Activated CD4-positive, alpha-beta memory T cell treated with anti-CD3 and anti-CD28 coated beads, Interleukin-2, amount 10 ng/mL, durations not matched to agents 7 days and 5 days (primary cell): ENCODE data around the gene PBX3. TPM values are rescaled to one million over a fixed set of nuclear protein-coding genes. Genes with fewer than 3 reads are reported as not detected.
"Not testable (repeated sequence)": the region's sequence is repeated elsewhere in the genome, so short reads cannot be mapped to it uniquely, and the experiment has no call there.

Experiments used
- CTCF ChIA-PET: fragments of 350-600 bp; sonication (Branson Sonifier 250); formaldehyde crosslinking; loops from one replicate; lab custom pipeline; 2021; ENCODE audit warnings: antibody characterized with exemption, inconsistent platforms; lab: Charles Lee
- POLR2A ChIA-PET: fragments of 350-600 bp; sonication (Branson Sonifier 250); formaldehyde crosslinking; loops from one replicate; lab custom pipeline; 2021; ENCODE audit warnings: antibody characterized with exemption; lab: Charles Lee
- DNase-seq: peaks from one replicate; pipeline ENCODE4 v3.0.0-alpha.2; 2020
- H3K27ac Mint-ChIP-seq: one replicate; pipeline ENCODE4 v1.8.0; 2021; ENCODE audit warnings: mild to moderate bottlenecking, mixed read lengths
- H3K27me3 Mint-ChIP-seq: one replicate; pipeline ENCODE4 v1.8.0; 2021; ENCODE audit warnings: mixed read lengths
- H3K36me3 Mint-ChIP-seq: one replicate; pipeline ENCODE4 v1.8.0; 2021; ENCODE audit warnings: low read depth, mixed read lengths
- H3K4me1 Mint-ChIP-seq: one replicate; pipeline ENCODE4 v1.8.0; 2021; ENCODE audit warnings: mixed read lengths
- H3K4me3 Mint-ChIP-seq: one replicate; pipeline ENCODE4 v1.8.0; 2021; ENCODE audit warnings: mild to moderate bottlenecking, mixed read lengths
- H3K9me3 Mint-ChIP-seq: one replicate; pipeline ENCODE4 v1.8.0; 2021; ENCODE audit warnings: mixed read lengths
- total RNA-seq, 2 experiments: library from RNA; stranded (reverse); gene quantifications; one replicate each; pipeline ENCODE4 v1.2.3, GENCODE V29; 2021

PBX3 gene
- total RNA-seq, 2 experiments from 2014 or later, result 15.9 to 16.3 TPM

DNA sequence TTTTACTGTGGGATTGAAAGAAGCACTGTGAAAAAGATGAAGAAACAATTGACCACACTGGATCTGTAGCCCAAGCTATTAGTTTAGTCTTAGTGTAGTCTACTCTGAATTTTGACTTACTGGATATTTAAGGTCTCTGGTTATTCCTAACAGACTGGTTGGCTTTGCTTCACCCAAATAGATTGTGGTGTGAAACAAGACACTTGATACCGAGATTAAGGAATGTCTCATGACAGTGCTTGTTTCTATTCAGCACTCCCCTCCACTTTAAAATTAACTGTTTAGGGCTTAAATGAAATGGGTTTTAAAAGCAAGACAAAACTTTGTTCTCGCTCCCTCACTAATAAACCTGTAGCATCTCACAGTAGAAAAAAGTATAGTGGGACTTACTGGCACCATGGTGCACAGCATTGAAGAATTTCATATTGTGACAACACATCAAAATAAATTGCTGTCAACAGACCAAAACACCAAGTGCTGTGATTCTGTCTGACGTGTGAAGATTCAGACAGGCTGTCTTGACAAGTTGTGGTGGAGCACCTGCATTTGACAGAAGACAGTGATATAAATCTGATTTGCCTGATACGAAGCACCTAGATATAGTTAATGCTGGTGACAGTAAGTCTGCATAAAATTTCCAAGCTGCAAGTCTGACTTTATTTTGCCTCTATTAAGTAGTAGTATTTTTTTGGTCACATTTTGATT, 73.1 kb downstream of the PBX3 start:
- peaks cover 10% of the 10 kb centered on the region for H3K4me1 Mint-ChIP-seq
- ChIA-PET CTCF (no interaction called here), POLR2A (no interaction called here)
- H3K27ac Mint-ChIP-seq, result no peak overlapping the region
- no peaks in the 10 kb centered on the region for H3K27me3 Mint-ChIP-seq
- no peaks in the 10 kb centered on the region for H3K36me3 Mint-ChIP-seq
- H3K9me3 Mint-ChIP-seq, result no peaks in the 10 kb centered on the region
- DNase-seq, result no peak
- H3K4me3 Mint-ChIP-seq, result no peak overlapping the region

DNA sequence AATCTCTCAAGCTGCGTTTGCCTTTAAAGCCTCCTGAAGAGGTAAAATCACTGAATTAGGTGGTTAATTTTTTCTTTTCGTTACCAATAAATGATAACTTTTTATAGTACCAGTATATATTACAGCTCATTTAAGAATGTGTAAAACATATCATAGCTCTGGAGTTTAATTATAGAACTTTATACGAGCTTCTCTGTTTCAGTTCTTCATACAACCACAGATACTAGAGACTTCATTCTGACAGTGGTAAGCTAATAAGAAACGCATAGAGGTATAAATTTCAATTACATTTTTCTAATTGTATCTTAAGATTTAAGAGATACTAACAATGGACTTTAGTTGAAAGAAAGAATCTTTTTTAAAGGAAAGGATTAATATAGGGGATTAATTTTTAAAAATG, 73.9 kb downstream of the PBX3 start:
- peaks cover 10% of the 10 kb centered on the region for H3K4me1 Mint-ChIP-seq
- ChIA-PET POLR2A (no interaction called here), CTCF (no interaction called here)
- no peak overlapping the region for H3K4me3 Mint-ChIP-seq
- H3K9me3 Mint-ChIP-seq, result no peaks in the 10 kb centered on the region
- H3K27ac Mint-ChIP-seq, result no peak overlapping the region
- H3K27me3 Mint-ChIP-seq, result no peaks in the 10 kb centered on the region
- DNase-seq, result no peak
- H3K36me3 Mint-ChIP-seq, result no peaks in the 10 kb centered on the region

- H3K36me3 Mint-ChIP-seq, result no peaks in the 10 kb centered on the region
- no peaks in the 10 kb centered on the region for H3K27me3 Mint-ChIP-seq
- ChIA-PET CTCF (interaction anchor here (0.6 to 0.7 kb wide), 2 partner anchors 264 to 414 kb away, joined by 3 read pairs; no protein-coding TSS in a partner anchor), POLR2A (no interaction called here)
- H3K9me3 Mint-ChIP-seq, result no peaks in the 10 kb centered on the region
- no peak for DNase-seq
- H3K4me1 Mint-ChIP-seq, result peaks cover 10% of the 10 kb centered on the region
- H3K27ac Mint-ChIP-seq, result no peak overlapping the region
- H3K4me3 Mint-ChIP-seq, result no peak overlapping the region
These were observed 75.0 kb downstream of the PBX3 start for GRCh38 chr9:125822160-125822559.

- no peak for DNase-seq
- CTCF ChIA-PET, result interaction anchor here (0.6 to 0.7 kb wide), 2 partner anchors 265 to 415 kb away, joined by 3 read pairs; no protein-coding TSS in a partner anchor
- H3K4me1 Mint-ChIP-seq, result peaks cover 10% of the 10 kb centered on the region
These were observed 75.7 kb downstream of the PBX3 start for GRCh38 chr9:125822902-125823301.

DNA sequence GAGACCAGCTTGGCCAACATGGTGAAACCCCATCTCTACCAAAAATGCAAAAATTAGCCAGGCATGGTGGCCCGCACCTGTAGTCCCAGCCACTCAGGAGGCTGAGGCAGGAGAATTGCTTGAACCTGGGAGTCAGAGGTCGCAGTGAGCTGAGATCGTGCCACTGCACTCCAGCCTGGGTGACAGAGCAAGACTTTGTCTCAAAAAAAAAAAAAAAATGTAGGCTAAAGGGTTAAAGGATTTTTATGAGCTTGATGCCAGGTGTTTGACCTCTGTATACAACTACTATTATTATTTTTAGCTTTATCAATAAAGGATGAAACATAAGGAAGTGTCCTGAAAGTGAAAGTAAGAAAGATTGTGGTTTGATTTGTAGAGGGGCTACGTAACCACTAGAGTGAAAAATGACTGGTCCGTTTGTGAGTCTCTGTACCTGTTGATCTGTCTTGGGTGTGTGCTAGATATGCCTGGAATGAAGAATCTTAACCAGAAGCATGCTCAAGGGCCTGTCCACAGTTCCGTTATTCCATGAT, 76.8 kb downstream of the PBX3 start:
- CTCF ChIA-PET, result interaction anchor here (0.8 kb wide), 1 partner anchor 416 kb away, joined by 3 read pairs; no protein-coding TSS in a partner anchor
- H3K36me3 Mint-ChIP-seq, H3K27me3 Mint-ChIP-seq, POLR2A ChIA-PET, DNase-seq, H3K9me3 Mint-ChIP-seq, H3K27ac Mint-ChIP-seq: not testable (repeated sequence)
- Mint-ChIP-seq H3K4me3 (peak overlapping the region; percentile 44), H3K4me1 (peaks cover 11% of the 10 kb centered on the region)

More at GRCh38 chr9:125822902-125823301, 75.7 kb downstream of the PBX3 start:
- no peaks in the 10 kb centered on the region for H3K9me3 Mint-ChIP-seq
- H3K27ac Mint-ChIP-seq, result no peak overlapping the region
- no peaks in the 10 kb centered on the region for H3K27me3 Mint-ChIP-seq
- H3K36me3 Mint-ChIP-seq, result no peaks in the 10 kb centered on the region
- POLR2A ChIA-PET, result no interaction called here
- H3K4me3 Mint-ChIP-seq, result no peak overlapping the region

GRCh38 chr9:125825762-125826161, 78.6 kb downstream of the PBX3 start:
- CTCF ChIA-PET, result no interaction called here
- peaks cover 16% of the 10 kb centered on the region for H3K4me1 Mint-ChIP-seq

DNA sequence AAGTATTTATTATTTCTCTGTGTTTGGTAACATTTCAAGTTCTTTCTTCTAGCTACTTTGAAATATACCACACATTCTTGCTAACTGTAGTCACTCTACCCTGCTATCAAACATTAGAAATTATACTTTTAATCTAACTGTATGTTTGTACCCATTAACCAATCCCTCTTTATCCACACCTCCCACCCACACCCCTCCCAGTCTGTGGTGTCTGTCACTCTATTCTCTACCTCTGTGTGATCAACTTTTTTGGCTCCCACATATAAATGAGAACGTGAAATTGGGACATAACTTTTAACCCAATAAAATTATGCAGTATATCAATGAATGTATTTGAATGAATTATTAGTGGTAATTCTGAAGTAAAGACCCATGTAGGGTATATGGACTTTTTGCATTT, 79.7 kb downstream of the PBX3 start:
- Mint-ChIP-seq H3K4me1 (peaks cover 18% of the 10 kb centered on the region), H3K36me3 (no peaks in the 10 kb centered on the region), H3K27ac (no peak overlapping the region), H3K4me3 (no peak overlapping the region), H3K27me3 (no peaks in the 10 kb centered on the region), H3K9me3 (no peaks in the 10 kb centered on the region)
- ChIA-PET POLR2A (no interaction called here), CTCF (no interaction called here)
- DNase-seq, result no peak

More at GRCh38 chr9:125825762-125826161, 78.6 kb downstream of the PBX3 start:
- Mint-ChIP-seq H3K4me3 (no peak overlapping the region), H3K36me3 (no peaks in the 10 kb centered on the region), H3K9me3 (no peaks in the 10 kb centered on the region), H3K27ac (no peak overlapping the region), H3K27me3 (no peaks in the 10 kb centered on the region)
- POLR2A ChIA-PET, result no interaction called here
- no peak for DNase-seq

- Mint-ChIP-seq H3K27me3 (no peaks in the 10 kb centered on the region), H3K4me3 (peak overlapping the region; percentile 67), H3K9me3 (no peaks in the 10 kb centered on the region), H3K4me1 (peaks cover 8% of the 10 kb centered on the region), H3K27ac (no peak overlapping the region), H3K36me3 (no peaks in the 10 kb centered on the region)
- ChIA-PET POLR2A (interaction anchor here (1.3 kb wide), 1 partner anchor 84 kb away, joined by 3 read pairs; no protein-coding TSS in a partner anchor), CTCF (interaction anchor here (0.9 to 1.8 kb wide), 4 partner anchors 10 to 422 kb away, joined by 3 to 6 read pairs (median 3); no protein-coding TSS in a partner anchor)
- DNase-seq, result peak; percentile 39
These were observed 82.6 kb downstream of the PBX3 start for GRCh38 chr9:125829743-125830142.

DNA sequence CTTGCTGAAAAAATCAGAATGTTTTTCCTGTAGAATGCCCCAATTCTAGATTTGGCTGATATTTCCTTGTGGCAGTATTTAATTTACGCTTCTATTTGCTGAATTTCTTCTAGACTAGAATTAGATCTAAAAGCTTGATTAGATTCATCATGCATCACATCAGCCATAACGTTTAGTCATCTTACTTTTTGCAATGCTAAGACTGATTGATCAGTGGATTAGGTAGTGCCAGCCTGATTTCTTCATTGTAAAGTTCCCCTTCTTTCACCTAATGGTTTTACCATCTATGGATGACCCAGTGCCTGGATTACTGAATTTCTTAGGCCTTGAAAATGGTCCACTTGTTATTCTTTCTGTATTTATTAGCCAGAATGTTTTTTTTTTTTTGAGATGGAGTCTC, 83.9 kb downstream of the PBX3 start:
- H3K4me3 Mint-ChIP-seq, result no peak overlapping the region
- peaks cover 8% of the 10 kb centered on the region for H3K4me1 Mint-ChIP-seq
- ChIA-PET CTCF (interaction anchor here (1.8 kb wide), 1 partner anchor 423 kb away, joined by 6 read pairs; no protein-coding TSS in a partner anchor), POLR2A (no interaction called here)
- no peak for DNase-seq
- H3K36me3 Mint-ChIP-seq, result no peaks in the 10 kb centered on the region
- H3K9me3 Mint-ChIP-seq, result no peaks in the 10 kb centered on the region
- H3K27me3 Mint-ChIP-seq, result no peaks in the 10 kb centered on the region
- H3K27ac Mint-ChIP-seq, result no peak overlapping the region

GRCh38 chr9:125831616-125832015, 84.4 kb downstream of the PBX3 start:
- no peaks in the 10 kb centered on the region for H3K36me3 Mint-ChIP-seq

GRCh38 chr9:125835655-125836054, 88.5 kb downstream of the PBX3 start:
- Mint-ChIP-seq H3K27ac (no peak overlapping the region), H3K4me1 (peaks cover 2% of the 10 kb centered on the region), H3K27me3 (no peaks in the 10 kb centered on the region), H3K9me3 (no peaks in the 10 kb centered on the region), H3K36me3 (no peaks in the 10 kb centered on the region), H3K4me3 (no peak overlapping the region)
- ChIA-PET CTCF (no interaction called here), POLR2A (no interaction called here)
- no peak for DNase-seq

More at GRCh38 chr9:125831616-125832015, 84.4 kb downstream of the PBX3 start:
- H3K9me3 Mint-ChIP-seq, result no peaks in the 10 kb centered on the region
- no peak for DNase-seq
- H3K4me1 Mint-ChIP-seq, result peaks cover 8% of the 10 kb centered on the region
- no peak overlapping the region for H3K4me3 Mint-ChIP-seq
- H3K27me3 Mint-ChIP-seq, result no peaks in the 10 kb centered on the region
- no peak overlapping the region for H3K27ac Mint-ChIP-seq
- ChIA-PET POLR2A (no interaction called here), CTCF (no interaction called here)

DNA sequence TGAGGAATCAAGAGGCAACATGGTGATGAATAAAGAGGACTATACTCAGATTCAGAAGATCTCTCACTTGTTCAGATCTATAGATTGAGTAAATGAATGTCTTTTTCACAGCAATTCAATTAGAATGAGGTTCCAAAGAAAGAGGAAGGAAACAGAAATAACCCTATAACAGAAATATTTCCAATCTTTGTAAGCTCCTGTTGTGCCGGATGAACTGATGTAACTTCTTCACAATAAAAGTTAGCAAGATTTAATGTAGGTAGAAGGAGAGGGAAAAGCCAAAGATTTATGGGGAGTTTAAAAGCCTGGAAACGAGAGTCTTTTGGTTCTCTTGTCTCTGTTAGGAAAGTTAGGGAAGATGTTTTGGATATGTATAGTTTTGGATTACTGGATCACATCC, 92.1 kb downstream of the PBX3 start:
- DNase-seq, result no peak
- POLR2A ChIA-PET, result no interaction called here
- Mint-ChIP-seq H3K36me3 (no peaks in the 10 kb centered on the region), H3K27me3 (no peaks in the 10 kb centered on the region), H3K9me3 (no peaks in the 10 kb centered on the region), H3K4me1 (no peaks in the 10 kb centered on the region), H3K27ac (no peak overlapping the region), H3K4me3 (no peak overlapping the region)
- CTCF ChIA-PET, result no interaction called here

DNA sequence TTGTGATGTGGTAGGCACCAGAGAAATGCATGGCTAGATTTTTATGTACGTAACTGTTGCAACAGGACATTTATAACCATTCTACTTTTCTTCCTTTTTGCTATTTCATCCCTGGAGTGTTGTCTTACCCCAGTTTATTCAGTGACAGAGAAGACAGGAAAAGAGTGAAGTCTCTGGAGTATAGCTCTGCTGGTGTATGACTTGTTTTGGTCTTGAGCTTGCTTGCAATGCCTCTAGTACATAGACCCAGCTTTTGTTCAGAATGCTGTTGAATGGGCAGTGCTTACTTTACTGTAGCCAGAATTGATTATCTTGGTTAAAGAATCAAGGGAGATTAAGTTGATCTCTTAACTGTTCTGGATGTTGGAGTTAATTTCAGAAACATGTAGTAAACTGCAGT, 94.3 kb downstream of the PBX3 start:
- no peaks in the 10 kb centered on the region for H3K27me3 Mint-ChIP-seq
- no peak for DNase-seq
- no peak overlapping the region for H3K27ac Mint-ChIP-seq
- H3K4me3 Mint-ChIP-seq, result no peak overlapping the region
- H3K9me3 Mint-ChIP-seq, result no peaks in the 10 kb centered on the region
- POLR2A ChIA-PET, result no interaction called here
- CTCF ChIA-PET, result no interaction called here
- H3K4me1 Mint-ChIP-seq, result no peaks in the 10 kb centered on the region
- H3K36me3 Mint-ChIP-seq, result no peaks in the 10 kb centered on the region
